WTC11 (cell line): ENCODE measurements around the gene ACTA2. TPM values are rescaled to one million over a fixed set of nuclear protein-coding genes. Genes with fewer than 3 reads are reported as not detected.

Experiments
- ATAC-seq: fragments of 200-7000 bp; cut with Tn5 transposase; 2 replicates; pipeline ENCODE4 v1.10.0; 2021; ENCODE audit warnings: mild to moderate bottlenecking, moderate library complexity
- CTCF ChIA-PET: fragments of 300-600 bp; sonication (Branson Sonifier 250); formaldehyde crosslinking; loops from one replicate; lab custom pipeline; 2021; ENCODE audit warnings: antibody characterized with exemption; lab: Charles Lee
- POLR2A ChIA-PET: fragments of 350-600 bp; sonication (Branson Sonifier 250); formaldehyde crosslinking; loops from one replicate; lab custom pipeline; 2021; ENCODE audit warnings: antibody characterized with exemption; lab: Charles Lee
- DNase-seq: peaks from one replicate; pipeline ENCODE4 v3.0.0; 2021; ENCODE audit warnings: low spot score
- H3K27ac Mint-ChIP-seq: 2 replicates; pipeline ENCODE4 v1.8.0; 2021; ENCODE audit warnings: mixed read lengths
- H3K27me3 Mint-ChIP-seq: 2 replicates; pipeline ENCODE4 v1.8.0; 2021; ENCODE audit warnings: low read depth, mild to moderate bottlenecking, moderate library complexity, mixed read lengths
- H3K36me3 Mint-ChIP-seq: 2 replicates; pipeline ENCODE4 v1.8.0; 2021; ENCODE audit warnings: mixed read lengths
- H3K4me1 Mint-ChIP-seq: 2 replicates; pipeline ENCODE4 v1.8.0; 2022; ENCODE audit warnings: mixed read lengths
- H3K4me3 Mint-ChIP-seq: 2 replicates; pipeline ENCODE4 v1.8.0; 2021; ENCODE audit warnings: mild to moderate bottlenecking, moderate library complexity, mixed read lengths
- H3K9me3 Mint-ChIP-seq: 2 replicates; pipeline ENCODE4 v1.8.0; 2021; ENCODE audit warnings: mixed read lengths
- AR ChIP-seq: fragments of 250-450 bp; sonication (Bioruptor Pico); IDR thresholded peaks from 2 replicates; pipeline ENCODE4 v1.9.0; 2021; ENCODE audit warnings: mild to moderate bottlenecking
- ATF2 ChIP-seq: sonication (generic); formaldehyde crosslinking; IDR thresholded peaks from 2 replicates; pipeline ENCODE4 v1.8.1; 2022; ENCODE audit warnings: low read depth, missing genetic modification reagents, borderline replicate concordance
- CDX4 ChIP-seq: fragments of 250-450 bp; sonication (Bioruptor Pico); IDR thresholded peaks from 2 replicates; pipeline ENCODE4 v1.9.0; 2021; ENCODE audit warnings: moderate library complexity, mild to moderate bottlenecking, inconsistent platforms, borderline replicate concordance
- CREB1 ChIP-seq: sonication (generic); formaldehyde crosslinking; IDR thresholded peaks from 2 replicates; pipeline ENCODE4 v1.8.0; 2023; ENCODE audit warnings: mild to moderate bottlenecking, missing genetic modification reagents
- EMX1 ChIP-seq: fragments of 250-450 bp; sonication (Bioruptor Pico); IDR thresholded peaks from 2 replicates; pipeline ENCODE4 v1.8.0; 2021; ENCODE audit warnings: mild to moderate bottlenecking
- ESRRA ChIP-seq: sonication (generic); formaldehyde crosslinking; IDR thresholded peaks from 2 replicates; pipeline ENCODE4 v1.8.1; 2022; ENCODE audit warnings: mild to moderate bottlenecking, missing genetic modification reagents, borderline replicate concordance
- FOXJ3 ChIP-seq: sonication (generic); formaldehyde crosslinking; IDR thresholded peaks from 2 replicates; pipeline ENCODE4 v1.9.0; 2021; ENCODE audit warnings: missing genetic modification reagents, mild to moderate bottlenecking, borderline replicate concordance
- GABPB1 ChIP-seq: sonication (generic); formaldehyde crosslinking; IDR thresholded peaks from 2 replicates; pipeline ENCODE4 v1.8.1; 2023; ENCODE audit warnings: mild to moderate bottlenecking, missing genetic modification reagents
- IRF1 ChIP-seq: sonication (generic); formaldehyde crosslinking; IDR thresholded peaks from 2 replicates; pipeline ENCODE4 v1.8.0; 2023; ENCODE audit warnings: missing genetic modification reagents
- KAT7 ChIP-seq: sonication (generic); formaldehyde crosslinking; IDR thresholded peaks from 2 replicates; pipeline ENCODE4 v1.8.1; 2023; ENCODE audit warnings: missing genetic modification reagents, mild to moderate bottlenecking, borderline replicate concordance
- MAX ChIP-seq: sonication (generic); formaldehyde crosslinking; IDR thresholded peaks from 2 replicates; pipeline ENCODE4 v1.8.0; 2022; ENCODE audit warnings: mild to moderate bottlenecking, missing genetic modification reagents
- MLX ChIP-seq: sonication (generic); formaldehyde crosslinking; IDR thresholded peaks from 2 replicates; pipeline ENCODE4 v1.8.1; 2023; ENCODE audit warnings: mild to moderate bottlenecking, missing genetic modification reagents, moderate library complexity
- NFATC4 ChIP-seq: fragments of 250-450 bp; sonication (Bioruptor Pico); IDR thresholded peaks from 2 replicates; pipeline ENCODE4 v1.9.0; 2021; ENCODE audit warnings: mild to moderate bottlenecking
- NR1H2 ChIP-seq: sonication (generic); formaldehyde crosslinking; IDR thresholded peaks from 2 replicates; pipeline ENCODE4 v1.9.0; 2021; ENCODE audit warnings: mild to moderate bottlenecking, moderate library complexity, missing genetic modification reagents
- PRDM15 ChIP-seq: sonication (generic); formaldehyde crosslinking; IDR thresholded peaks from 2 replicates; pipeline ENCODE4 v1.8.0; 2022; ENCODE audit warnings: missing genetic modification reagents
- RORB ChIP-seq: fragments of 250-450 bp; sonication (Bioruptor Pico); IDR thresholded peaks from 2 replicates; pipeline ENCODE4 v1.9.0; 2021; ENCODE audit warnings: mild to moderate bottlenecking
- SMAD3 ChIP-seq: sonication (generic); formaldehyde crosslinking; IDR thresholded peaks from 2 replicates; pipeline ENCODE4 v1.8.0; 2022; ENCODE audit warnings: missing genetic modification reagents, mild to moderate bottlenecking, borderline replicate concordance
- SOX15 ChIP-seq: fragments of 250-450 bp; sonication (Bioruptor Pico); IDR thresholded peaks from 2 replicates; pipeline ENCODE4 v1.9.0; 2021; ENCODE audit warnings: mild to moderate bottlenecking
- SP1 ChIP-seq: sonication (generic); formaldehyde crosslinking; conservative IDR thresholded peaks from 2 replicates; pipeline ENCODE4 v1.8.1; 2022; ENCODE audit warnings: missing genetic modification reagents
- TEAD1 ChIP-seq: sonication (generic); formaldehyde crosslinking; IDR thresholded peaks from 2 replicates; pipeline ENCODE4 v1.8.0; 2022; ENCODE audit warnings: mild to moderate bottlenecking, missing genetic modification reagents
- TEAD4 ChIP-seq: sonication (generic); formaldehyde crosslinking; IDR thresholded peaks from 2 replicates; pipeline ENCODE4 v1.8.0; 2022; ENCODE audit warnings: mild to moderate bottlenecking, missing genetic modification reagents
- TP53 ChIP-seq: sonication (generic); formaldehyde crosslinking; IDR thresholded peaks from 2 replicates; pipeline ENCODE4 v1.8.1; 2023; ENCODE audit warnings: mild to moderate bottlenecking, missing genetic modification reagents
- ZBTB43 ChIP-seq: sonication (generic); formaldehyde crosslinking; IDR thresholded peaks from 2 replicates; pipeline ENCODE4 v1.8.1; 2023; ENCODE audit warnings: mild to moderate bottlenecking, missing genetic modification reagents
- ZNF121 ChIP-seq: sonication (generic); formaldehyde crosslinking; IDR thresholded peaks from 2 replicates; pipeline ENCODE4 v1.8.0; 2023; ENCODE audit warnings: missing genetic modification reagents
- ZNF138 ChIP-seq: sonication (generic); formaldehyde crosslinking; conservative IDR thresholded peaks from 2 replicates; pipeline ENCODE4 v1.8.1; 2022; ENCODE audit warnings: mild to moderate bottlenecking, moderate library complexity, missing genetic modification reagents
- ZNF423 ChIP-seq: fragments of 250-450 bp; sonication (Bioruptor Pico); IDR thresholded peaks from 2 replicates; pipeline ENCODE4 v2.1.2; 2022; ENCODE audit warnings: mild to moderate bottlenecking, moderate library complexity
- ZNF512 ChIP-seq: sonication (generic); formaldehyde crosslinking; IDR thresholded peaks from 2 replicates; pipeline ENCODE4 v1.8.1; 2022; ENCODE audit warnings: missing genetic modification reagents, borderline replicate concordance
- total RNA-seq: library from RNA; stranded (reverse); gene quantifications from 3 replicates; pipeline ENCODE4 v1.2.3, GENCODE V29; 2021

The ACTA2 gene
- total RNA-seq, 1 experiment from 2014 or later: 4.4 TPM

- no peak overlapping the region for H3K4me3 Mint-ChIP-seq
- no peak for DNase-seq
- no peaks in the 10 kb centered on the region for H3K9me3 Mint-ChIP-seq
- H3K27me3 Mint-ChIP-seq: no peaks in the 10 kb centered on the region
- H3K36me3 Mint-ChIP-seq: no peaks in the 10 kb centered on the region
- no peak for ATAC-seq
- CTCF ChIA-PET: no interaction called here
- no peak for TF ChIP-seq ZNF512
- no peak for TF ChIP-seq ZNF423
- TF ChIP-seq ZNF138 (CRISPR knock-in tag): no peak
- TF ChIP-seq EMX1: no peak
- TF ChIP-seq AR (CRISPR knock-in tag): no peak
- no peak for TF ChIP-seq IRF1 (CRISPR knock-in tag)
- no peak for TF ChIP-seq SOX15 (CRISPR knock-in tag)
- TF ChIP-seq SP1 (CRISPR knock-in tag): no peak
- TF ChIP-seq ATF2: no peak
- TF ChIP-seq TEAD1 (CRISPR knock-in tag): no peak
- no peak for TF ChIP-seq MAX (CRISPR knock-in tag)
- TF ChIP-seq SMAD3 (CRISPR knock-in tag): no peak
- no peak for TF ChIP-seq GABPB1
- TF ChIP-seq KAT7 (CRISPR knock-in tag): no peak
- no peak for TF ChIP-seq MLX (CRISPR knock-in tag)
- TF ChIP-seq ESRRA: no peak
- TF ChIP-seq NFATC4: no peak
- TF ChIP-seq TEAD4 (CRISPR knock-in tag): no peak
- no peak for TF ChIP-seq ZNF121 (CRISPR knock-in tag)
- TF ChIP-seq NR1H2 (CRISPR knock-in tag): no peak
- TF ChIP-seq, all 79 proteins: peak for 0
- Mint-ChIP-seq H3K27ac (no peak overlapping the region), H3K4me1 (peaks cover 16% of the 10 kb centered on the region)
- POLR2A ChIA-PET: no interaction called here
Observed at GRCh38 chr10:88928254-88928653, 24.3 kb downstream of the ACTA2 start.

- H3K27me3 Mint-ChIP-seq: no peaks in the 10 kb centered on the region
- TF ChIP-seq RORB (CRISPR knock-in tag) (no peak), ZBTB43 (no peak), CREB1 (CRISPR knock-in tag) (no peak), PRDM15 (CRISPR knock-in tag) (no peak), FOXJ3 (CRISPR knock-in tag) (no peak), TP53 (CRISPR knock-in tag) (no peak), CDX4 (CRISPR knock-in tag) (no peak)
Observed at GRCh38 chr10:88927416-88927690, 25.2 kb downstream of the ACTA2 start.

More at GRCh38 chr10:88927416-88927690, 25.2 kb downstream of the ACTA2 start:
- no peak for ATAC-seq
- no peak overlapping the region for H3K27ac Mint-ChIP-seq
- no peaks in the 10 kb centered on the region for H3K36me3 Mint-ChIP-seq
- H3K4me1 Mint-ChIP-seq: peaks cover 13% of the 10 kb centered on the region
- ChIA-PET POLR2A (no interaction called here), CTCF (no interaction called here)
- no peaks in the 10 kb centered on the region for H3K9me3 Mint-ChIP-seq
- no peak overlapping the region for H3K4me3 Mint-ChIP-seq
- DNase-seq: no peak
